Measurements from ENCODE around the gene COL4A2.

The COL4A2 gene

DNA sequence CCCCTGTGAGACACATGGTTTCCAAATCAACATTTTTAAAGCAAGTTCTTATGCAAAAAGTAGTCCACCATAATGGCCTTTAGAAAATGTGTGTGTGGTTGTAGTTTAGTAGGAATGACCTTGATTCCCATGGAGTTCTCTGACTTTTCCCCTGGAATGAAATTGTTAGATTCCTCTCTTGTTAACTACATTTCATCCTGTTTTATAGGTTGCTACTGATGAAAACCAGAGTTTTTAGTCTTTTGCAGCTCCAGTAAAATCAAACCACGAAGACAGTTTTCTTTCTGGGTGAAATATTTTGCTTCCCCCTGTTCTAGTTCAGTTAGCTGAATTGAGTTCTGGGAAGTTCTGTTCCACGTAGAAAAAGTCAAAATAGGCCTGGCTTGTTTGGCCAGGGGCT is 146.7 kb downstream of the COL4A2 start:
- Histone ChIP-seq H3K4me3 (ENCODE audit: low read depth, low read length) (no peak overlapping the region), H3K9me3 (ENCODE audit: severe bottlenecking) (no peaks in the 10 kb centered on the region), H3K36me3 (no peaks in the 10 kb centered on the region), H3K27ac (no peak overlapping the region), H3K27me3 (ENCODE audit: insufficient read depth, low read depth, severe bottlenecking) (no peaks in the 10 kb centered on the region)
- DNase-seq: no peak
- TF ChIP-seq, protein P1, sequence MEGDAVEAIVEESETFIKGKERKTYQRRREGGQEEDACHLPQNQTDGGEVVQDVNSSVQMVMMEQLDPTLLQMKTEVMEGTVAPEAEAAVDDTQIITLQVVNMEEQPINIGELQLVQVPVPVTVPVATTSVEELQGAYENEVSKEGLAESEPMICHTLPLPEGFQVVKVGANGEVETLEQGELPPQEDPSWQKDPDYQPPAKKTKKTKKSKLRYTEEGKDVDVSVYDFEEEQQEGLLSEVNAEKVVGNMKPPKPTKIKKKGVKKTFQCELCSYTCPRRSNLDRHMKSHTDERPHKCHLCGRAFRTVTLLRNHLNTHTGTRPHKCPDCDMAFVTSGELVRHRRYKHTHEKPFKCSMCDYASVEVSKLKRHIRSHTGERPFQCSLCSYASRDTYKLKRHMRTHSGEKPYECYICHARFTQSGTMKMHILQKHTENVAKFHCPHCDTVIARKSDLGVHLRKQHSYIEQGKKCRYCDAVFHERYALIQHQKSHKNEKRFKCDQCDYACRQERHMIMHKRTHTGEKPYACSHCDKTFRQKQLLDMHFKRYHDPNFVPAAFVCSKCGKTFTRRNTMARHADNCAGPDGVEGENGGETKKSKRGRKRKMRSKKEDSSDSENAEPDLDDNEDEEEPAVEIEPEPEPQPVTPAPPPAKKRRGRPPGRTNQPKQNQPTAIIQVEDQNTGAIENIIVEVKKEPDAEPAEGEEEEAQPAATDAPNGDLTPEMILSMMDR (IDR thresholded peaks at IDR 0.05; ENCODE audit: low read depth, low read length): no peak

DNA sequence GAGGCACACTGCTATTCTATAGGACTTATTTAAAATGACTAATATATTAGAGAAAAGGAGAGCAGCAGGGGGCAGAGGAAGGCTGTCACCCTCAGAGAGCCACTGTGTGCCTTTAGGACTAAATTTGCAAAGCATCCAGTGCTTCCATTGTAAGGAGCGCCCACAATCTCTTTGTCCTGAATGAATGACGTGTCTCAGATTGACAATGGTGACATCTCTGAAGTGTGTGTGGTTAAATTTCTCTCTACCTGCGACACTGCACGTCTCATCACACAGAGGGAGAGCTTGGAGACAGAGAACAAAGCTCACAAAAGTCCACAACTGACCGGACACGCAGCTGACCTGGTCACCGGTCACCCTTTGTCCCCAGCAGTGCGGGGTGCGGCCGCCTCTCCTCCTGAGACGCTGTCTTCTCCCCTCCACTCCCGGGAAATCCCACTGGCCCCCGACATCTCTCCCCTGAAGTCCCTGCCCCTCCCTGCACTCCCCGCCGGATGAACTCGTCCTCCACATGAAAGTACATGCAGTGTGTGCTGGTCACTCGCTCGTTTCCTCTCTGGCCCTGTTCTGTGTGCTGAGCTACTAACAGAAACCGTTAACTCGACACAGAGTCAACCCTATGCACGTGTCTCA is 147.3 kb downstream of the COL4A2 start:
- TF ChIP-seq, protein P1 (IDR thresholded peaks at IDR 0.05; ENCODE audit: low read depth, low read length): no peak
- H3K4me3 ChIP-seq (ENCODE audit: low read depth, low read length): no peak overlapping the region
- peaks cover 3% of the 10 kb centered on the region; the same call in 1 of the 2 replicates for H3K36me3 ChIP-seq
- no peak for DNase-seq
- no peak overlapping the region for H3K27ac ChIP-seq
- H3K27me3 ChIP-seq (ENCODE audit: insufficient read depth, low read depth, severe bottlenecking): no peaks in the 10 kb centered on the region
- no peaks in the 10 kb centered on the region for H3K9me3 ChIP-seq (ENCODE audit: severe bottlenecking)

DNA sequence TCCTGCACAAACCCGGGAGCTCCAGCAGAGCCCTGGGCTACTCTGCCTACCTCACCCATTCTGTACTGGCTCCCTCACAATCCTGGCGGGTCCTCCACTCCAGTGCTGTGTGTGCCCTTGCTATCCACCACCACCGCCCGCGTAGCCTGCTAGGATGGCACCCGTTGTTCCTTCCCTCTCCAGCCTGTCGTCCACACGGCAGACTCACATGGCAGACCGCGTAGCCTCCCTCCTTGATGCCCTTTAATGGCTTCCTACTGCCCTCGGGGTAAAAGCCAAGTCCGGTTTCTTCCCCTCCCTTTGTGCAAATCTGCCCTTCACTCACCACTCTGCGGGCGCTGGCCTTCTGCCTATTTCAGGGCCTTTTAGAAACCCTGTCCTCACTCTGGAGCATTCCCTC is 147.9 kb downstream of the COL4A2 start:
- Histone ChIP-seq H3K4me3 (ENCODE audit: low read depth, low read length) (no peak overlapping the region), H3K36me3 (peaks cover 3% of the 10 kb centered on the region; the same call in 1 of the 2 replicates), H3K27me3 (ENCODE audit: insufficient read depth, low read depth, severe bottlenecking) (no peaks in the 10 kb centered on the region), H3K27ac (no peak overlapping the region), H3K9me3 (ENCODE audit: severe bottlenecking) (no peaks in the 10 kb centered on the region)
- TF ChIP-seq, protein P1 (IDR thresholded peaks at IDR 0.05; ENCODE audit: low read depth, low read length): no peak
- DNase-seq: no peak

DNA sequence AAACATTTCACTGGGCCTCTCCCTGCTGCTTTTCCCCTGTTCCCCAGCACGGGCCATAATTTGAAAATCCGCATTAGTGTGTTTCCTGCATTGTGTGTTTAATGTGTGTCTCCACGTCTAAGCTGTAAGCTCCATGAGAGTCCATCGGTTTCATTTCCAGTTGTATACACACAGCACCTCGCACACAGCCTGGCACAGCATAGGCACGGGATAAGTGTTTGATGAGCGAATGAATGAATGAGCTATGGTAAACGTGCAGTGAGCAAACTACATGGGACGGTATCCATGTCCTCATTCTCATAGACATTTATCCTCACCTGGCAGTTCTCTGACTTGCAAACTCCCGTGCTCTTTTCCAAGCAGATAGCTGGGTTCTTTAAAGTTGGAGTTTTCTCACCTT is 148.4 kb downstream of the COL4A2 start:
- H3K4me3 ChIP-seq (ENCODE audit: low read depth, low read length): no peak overlapping the region
- TF ChIP-seq, protein P1 (IDR thresholded peaks at IDR 0.05; ENCODE audit: low read depth, low read length): no peak
- peaks cover 3% of the 10 kb centered on the region; the same call in 1 of the 2 replicates for H3K36me3 ChIP-seq
- DNase-seq: no peak
- no peak overlapping the region for H3K27ac ChIP-seq
- no peaks in the 10 kb centered on the region for H3K9me3 ChIP-seq (ENCODE audit: severe bottlenecking)
- no peaks in the 10 kb centered on the region for H3K27me3 ChIP-seq (ENCODE audit: insufficient read depth, low read depth, severe bottlenecking)

DNA sequence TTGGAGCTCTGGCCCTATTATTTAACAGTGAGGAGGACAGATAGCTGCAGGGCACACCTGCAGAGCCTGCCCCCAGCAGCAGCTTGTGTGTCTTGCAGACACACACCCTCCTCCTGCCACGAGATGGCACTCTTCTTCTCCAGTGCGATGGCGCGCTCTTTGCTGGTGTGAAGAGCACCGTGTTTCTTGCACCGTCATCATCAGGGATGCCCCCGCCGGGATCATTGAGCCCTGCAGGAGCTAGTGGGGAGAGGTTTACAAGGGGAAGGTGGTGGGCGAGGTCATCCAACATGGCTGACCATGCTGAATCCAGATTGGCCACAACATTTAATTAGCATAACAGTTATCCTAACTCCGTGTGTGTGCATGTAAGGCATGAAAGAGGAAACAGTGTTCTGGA is 148.9 kb downstream of the COL4A2 start:
- no peak overlapping the region for H3K4me3 ChIP-seq (ENCODE audit: low read depth, low read length)
- no peak overlapping the region for H3K27ac ChIP-seq
- H3K9me3 ChIP-seq (ENCODE audit: severe bottlenecking): no peaks in the 10 kb centered on the region
- TF ChIP-seq, protein P1 (IDR thresholded peaks at IDR 0.05; ENCODE audit: low read depth, low read length): peak; percentile 100
- H3K36me3 ChIP-seq: peaks cover 3% of the 10 kb centered on the region; the same call in 1 of the 2 replicates
- DNase-seq: peak; percentile 95
- no peaks in the 10 kb centered on the region for H3K27me3 ChIP-seq (ENCODE audit: insufficient read depth, low read depth, severe bottlenecking)

DNA sequence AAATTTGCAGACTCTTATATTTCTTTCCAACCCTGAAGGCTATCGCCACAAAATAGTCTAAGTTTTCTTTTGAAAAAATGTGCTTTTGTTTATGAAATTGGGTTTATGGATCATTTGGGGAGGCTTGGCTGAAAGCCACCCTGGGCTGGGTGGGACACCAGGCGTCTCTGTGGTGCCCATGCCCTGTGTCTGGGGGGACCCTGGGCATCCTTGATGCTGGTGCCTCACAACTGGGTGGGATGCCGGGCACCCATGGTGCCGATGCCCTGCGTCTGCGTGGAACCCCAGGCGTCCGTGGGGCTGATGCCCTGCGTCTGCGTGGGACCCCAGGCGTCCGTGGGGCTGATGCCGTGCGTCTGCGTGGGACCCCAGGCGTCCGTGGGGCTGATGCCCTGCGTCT is 149.5 kb downstream of the COL4A2 start:
- Histone ChIP-seq H3K27ac (no peak overlapping the region), H3K4me3 (ENCODE audit: low read depth, low read length) (no peak overlapping the region), H3K36me3 (peaks cover 3% of the 10 kb centered on the region; the same call in 1 of the 2 replicates), H3K27me3 (ENCODE audit: insufficient read depth, low read depth, severe bottlenecking) (no peaks in the 10 kb centered on the region), H3K9me3 (ENCODE audit: severe bottlenecking) (no peaks in the 10 kb centered on the region)
- DNase-seq: no peak
- TF ChIP-seq, protein P1 (IDR thresholded peaks at IDR 0.05; ENCODE audit: low read depth, low read length): no peak

Measured in WERI-Rb-1 (cell line).